Fibroblast of the aortic adventitia (primary cell): Measurements from ENCODE around the gene ZMIZ1. TPM values are rescaled to one million over a fixed set of nuclear protein-coding genes. Genes with fewer than 3 reads are reported as not detected.

ENCODE experiments used
- DNase-seq: peaks from one replicate; pipeline ENCODE4 v3.0.0-alpha.2; 2010; ENCODE audit warnings: low read depth
- H3K4me3 ChIP-seq: 2 replicates; pipeline ENCODE4 v1.5.1; 2011; ENCODE audit warnings: low read depth, mild to moderate bottlenecking, control low read depth, low read length, moderate library complexity
- CTCF ChIP-seq: IDR thresholded peaks from 2 replicates; pipeline ENCODE4 v1.5.1; 2011; ENCODE audit warnings: mild to moderate bottlenecking, low read length, control low read depth, inconsistent platforms; ENCODE audit not compliant: insufficient read depth
- total RNA-seq: library from RNA; depleted of rRNA; stranded (reverse); fragments of >200 nt; gene quantifications from 2 replicates; pipeline ENCODE4 v1.2.3, GENCODE V29; 2012; ENCODE audit warnings: low replicate concordance

The ZMIZ1 gene
- total RNA-seq, 1 donor: 28.1 TPM

- TF ChIP-seq CTCF: no peak
- no peak overlapping the region for H3K4me3 ChIP-seq
- DNase-seq: no peak
These were observed 24.6 kb upstream of the ZMIZ1 start for GRCh38 chr10:79044036-79044632.

GRCh38 chr10:79044846-79045245 is 23.9 kb upstream of the ZMIZ1 start:
- no peak for DNase-seq
- no peak for TF ChIP-seq CTCF
- no peak overlapping the region for H3K4me3 ChIP-seq

- TF ChIP-seq CTCF: no peak
- H3K4me3 ChIP-seq: no peak overlapping the region
- DNase-seq: no peak
These were observed 23.1 kb upstream of the ZMIZ1 start for GRCh38 chr10:79045566-79046175.

GRCh38 chr10:79046326-79046725 is 22.4 kb upstream of the ZMIZ1 start:
- TF ChIP-seq CTCF: no peak
- DNase-seq: no peak
- H3K4me3 ChIP-seq: no peak overlapping the region

GRCh38 chr10:79046741-79047583 is 21.8 kb upstream of the ZMIZ1 start:
- TF ChIP-seq CTCF: no peak

GRCh38 chr10:79047584-79047874 is 21.2 kb upstream of the ZMIZ1 start:
- no peak for TF ChIP-seq CTCF
- H3K4me3 ChIP-seq: no peak overlapping the region
- DNase-seq: no peak

More at GRCh38 chr10:79046741-79047583, 21.8 kb upstream of the ZMIZ1 start:
- no peak overlapping the region for H3K4me3 ChIP-seq
- DNase-seq: no peak
